Lung (tissue), 12 donors: ENCODE measurements around the gene GNG12. TPM values are rescaled to one million over a fixed set of nuclear protein-coding genes. Genes with fewer than 3 reads are reported as not detected.

ENCODE experiments used
- ATAC-seq: fragments of 200-7000 bp; cut with Tn5 transposase; one replicate; pipeline ENCODE4 v1.9.1; 2020; ENCODE audit warnings: moderate number of reproducible peaks; ENCODE audit not compliant: insufficient read depth, low FRiP score
- DNase-seq, 3 donors: peaks; one replicate each; pipeline ENCODE4 v3.0.0-alpha.2; 2013 to 2017
- H3K27ac ChIP-seq, 2 donors: one replicate each; pipeline ENCODE4 v1.5.1; 2013; ENCODE audit warnings: mild to moderate bottlenecking in 2 of 2, moderate library complexity in 2 of 2, control low read depth in 1 of 2, inconsistent platforms in 1 of 2, low read depth in 1 of 2, low read length in 1 of 2
- H3K27me3 ChIP-seq, 3 donors: one replicate each; pipeline ENCODE4 v1.5.1; 2013; ENCODE audit warnings: low read length in 2 of 3; ENCODE audit not compliant: control insufficient read depth in 3 of 3, insufficient read depth in 3 of 3
- H3K36me3 ChIP-seq, 4 donors: one replicate each; pipeline ENCODE4 v1.5.1; 2013; ENCODE audit warnings: low read length in 4 of 4, mild to moderate bottlenecking in 1 of 4, moderate library complexity in 1 of 4; ENCODE audit not compliant: control insufficient read depth in 4 of 4, insufficient read depth in 4 of 4
- H3K4me1 ChIP-seq, 5 donors: one replicate each; pipeline ENCODE4 v1.5.1; 2013; ENCODE audit warnings: low read length in 5 of 5, mild to moderate bottlenecking in 2 of 5, moderate library complexity in 1 of 5; ENCODE audit not compliant: control insufficient read depth in 5 of 5, insufficient read depth in 5 of 5
- H3K4me3 ChIP-seq: one replicate; pipeline ENCODE4 v1.5.1; 2013; ENCODE audit warnings: mild to moderate bottlenecking, control low read depth, moderate library complexity
- H3K9ac ChIP-seq, 2 donors: one replicate each; pipeline ENCODE4 v1.5.1; 2013; ENCODE audit warnings: low read length in 2 of 2, control low read depth in 1 of 2; ENCODE audit not compliant: insufficient read depth in 1 of 2
- H3K9me3 ChIP-seq, 4 donors: one replicate each; pipeline ENCODE4 v1.5.1; 2013; ENCODE audit warnings: low read length in 3 of 4, mild to moderate bottlenecking in 1 of 4, moderate library complexity in 1 of 4; ENCODE audit not compliant: control insufficient read depth in 4 of 4, insufficient read depth in 3 of 4
- CTCF ChIP-seq: IDR thresholded peaks from 2 replicates; pipeline ENCODE4 v1.5.1; 2012; ENCODE audit warnings: mild to moderate bottlenecking; ENCODE audit errors: control extremely low read depth, extremely low read depth
- WGBS, 2 donors: extraction: QIAGEN DNeasy Blood & Tissue Kit; methylation state at CpG; one replicate each; pipeline ENCODE4 v1.1.7; 2013; 5-methylcytosine and 5-hydroxymethylcytosine counted together
- polyA plus RNA-seq, 2 donors: library from polyadenylated mRNA; stranded (reverse); fragments of 200-250 nt; gene quantifications; one replicate each; pipeline ENCODE4 v1.2.1, GENCODE V29; 2013
- total RNA-seq, 2 donors: library from RNA; depleted of rRNA in 1 of 2; stranded (reverse); fragments of >200 nt in 1 of 2; gene quantifications; one replicate each; pipeline ENCODE4 v1.2.1, GENCODE V29; 2014 to 2021
- donor health status: control.
- donor health status: control.
- donor health status: Bipolar disorder and iron deficiency.
- donor health status: healthy.
- donor health status: DM: yes; HTN: yes; CAD: no.

Gene GNG12
- total and polyA plus RNA-seq, 4 donors: 14.0 to 68.4 (median 32.1) TPM

DNA sequence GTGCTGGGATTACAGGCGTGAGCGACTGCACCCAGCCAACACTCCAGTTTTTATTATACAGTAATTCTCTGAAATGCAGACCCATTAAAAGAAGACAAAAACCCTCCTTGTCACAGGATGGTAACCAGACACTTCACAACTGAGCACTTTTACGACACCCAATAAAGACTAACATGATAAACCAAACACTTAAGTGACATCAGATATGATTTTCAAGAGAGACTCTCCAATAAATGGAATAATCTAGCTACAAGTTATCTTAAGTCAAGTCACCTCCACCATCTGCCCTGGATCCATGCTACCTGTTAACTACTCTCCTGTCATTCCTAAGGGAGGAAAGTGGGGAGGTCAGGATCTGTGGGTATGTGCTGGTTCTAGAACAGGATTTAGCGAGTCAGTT is 5.6 kb downstream of the GNG12 start:
- Histone ChIP-seq H3K27me3 (peaks cover 0 to 13% (median 0%) of the 10 kb centered on the region in 3 donors), H3K36me3 (peaks cover 0 to 6% (median 0%) of the 10 kb centered on the region in 4 donors), H3K27ac (no peak overlapping the region), H3K9me3 (no peaks in the 10 kb centered on the region), H3K9ac (no peak overlapping the region), H3K4me3 (no peak overlapping the region), H3K4me1 (peaks cover 0 to 10% (median 4%) of the 10 kb centered on the region in 5 donors)
- WGBS, 2 donors: 94 to 98% methylated on average over 4 of the region's 4 CpGs
- DNase-seq (no peak), ATAC-seq (no peak)
- no peak for TF ChIP-seq CTCF

DNA sequence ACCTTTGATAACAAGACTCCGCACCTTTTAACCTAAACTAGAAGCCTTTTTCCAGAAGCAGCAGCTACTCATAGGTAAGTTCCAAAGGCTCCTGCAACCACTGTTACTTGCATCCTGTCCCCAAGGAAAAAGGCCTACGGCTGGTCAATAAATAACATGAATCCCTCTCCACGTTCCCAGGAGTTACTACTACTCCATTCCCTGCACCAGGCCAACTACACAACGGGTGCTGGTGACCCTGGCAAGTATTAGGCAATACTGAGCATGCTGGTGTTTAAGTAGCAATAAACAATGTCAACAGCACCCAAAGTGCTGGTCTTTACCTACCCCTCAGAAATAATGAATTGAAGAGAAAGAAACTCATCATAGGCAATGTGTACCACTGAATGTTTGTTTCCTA is 7.7 kb downstream of the GNG12 start:
- no peaks in the 10 kb centered on the region for H3K9me3 ChIP-seq
- ATAC-seq: no peak
- no peak overlapping the region for H3K27ac ChIP-seq
- H3K4me3 ChIP-seq: no peak overlapping the region
- H3K9ac ChIP-seq: no peak overlapping the region
- H3K4me1 ChIP-seq: peaks cover 0 to 4% (median under 1%) of the 10 kb centered on the region in 5 donors
- DNase-seq: no peak
- 83 to 87% methylated on average over 4 of the region's 4 CpGs for WGBS, 2 donors
- no peak for TF ChIP-seq CTCF
- H3K27me3 ChIP-seq: peaks cover 0 to 3% (median 0%) of the 10 kb centered on the region in 3 donors
- peaks cover 0 to 6% (median 0%) of the 10 kb centered on the region in 4 donors for H3K36me3 ChIP-seq

- H3K9me3 ChIP-seq: no peaks in the 10 kb centered on the region
- peaks cover 0 to 4% (median 0%) of the 10 kb centered on the region in 5 donors for H3K4me1 ChIP-seq
- no peak for ATAC-seq
- H3K27me3 ChIP-seq: no peaks in the 10 kb centered on the region
- 78 to 79% methylated on average over 1 of the region's 1 CpG for WGBS, 2 donors
- no peak overlapping the region for H3K9ac ChIP-seq
- no peak overlapping the region for H3K4me3 ChIP-seq
- peaks cover 0 to 6% (median 0%) of the 10 kb centered on the region in 4 donors for H3K36me3 ChIP-seq
- no peak for TF ChIP-seq CTCF
- no peak for DNase-seq
- no peak overlapping the region for H3K27ac ChIP-seq
These were observed 8.5 kb downstream of the GNG12 start for GRCh38 chr1:67824766-67825165.

DNA sequence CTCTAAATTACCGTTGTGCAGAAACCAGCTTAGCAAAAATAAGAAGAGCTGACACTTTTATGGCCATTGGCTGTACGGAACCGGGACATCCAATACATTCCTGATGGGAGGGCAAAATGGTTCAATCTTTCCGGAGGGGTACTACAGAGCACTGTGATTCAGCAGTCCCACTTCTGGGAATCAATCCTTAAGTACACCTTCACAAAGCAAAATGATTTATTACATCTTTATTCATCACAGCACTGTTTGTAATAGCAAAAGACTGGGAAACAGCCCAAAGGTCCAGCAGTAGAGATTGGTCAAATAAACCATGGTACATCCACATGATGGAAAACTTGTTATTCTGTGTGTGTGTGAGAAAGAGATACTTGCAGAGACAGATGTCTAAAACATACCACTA is 9.7 kb downstream of the GNG12 start:
- H3K4me3 ChIP-seq: no peak overlapping the region
- TF ChIP-seq CTCF: no peak
- no peak overlapping the region for H3K9ac ChIP-seq
- ATAC-seq (no peak), DNase-seq (no peak)
- no peaks in the 10 kb centered on the region for H3K9me3 ChIP-seq
- peaks cover 0 to 6% (median 0%) of the 10 kb centered on the region in 5 donors for H3K4me1 ChIP-seq
- H3K27me3 ChIP-seq: no peaks in the 10 kb centered on the region
- H3K36me3 ChIP-seq: peaks cover 0 to 6% (median 0%) of the 10 kb centered on the region in 4 donors
- no peak overlapping the region for H3K27ac ChIP-seq
- WGBS, 2 donors: 87 to 96% methylated on average over 4 of the region's 4 CpGs
